HepG2 (cell line): Measurements from ENCODE around the gene KIF7. TPM values are rescaled to one million over a fixed set of nuclear protein-coding genes. Genes with fewer than 3 reads are reported as not detected.
A peak's percentile ranks its signal among the peaks of the same experiment; 100 is the strongest.

ENCODE experiments used
- ATAC-seq: fragments of 200-7000 bp; cut with Tn5 transposase; 3 replicates; pipeline ENCODE4 v1.9.1; 2020; ENCODE audit warnings: mild to moderate bottlenecking, moderate library complexity
- BruUV-seq: library from RNA; stranded (reverse); fragments of 400-500 nt; replicated peaks from 2 replicates; lab custom pipeline; 2021; lab: Mats Ljungman, UMichigan
- CTCF ChIA-PET: fragments of 300-600 bp; formaldehyde crosslinking; extraction: SDS; loops from one replicate; lab custom pipeline; 2021; ENCODE audit warnings: low total read pairs, inconsistent platforms, low intra/inter-chr PET ratio; lab: Yijun Ruan, JAX
- POLR2A ChIA-PET: fragments of 350-600 bp; sonication (Branson Sonifier 250); formaldehyde crosslinking; loops from one replicate; lab custom pipeline; 2020; ENCODE audit warnings: antibody characterized with exemption, inconsistent platforms; lab: Yijun Ruan, JAX
- DNase-seq: peaks from one replicate; pipeline ENCODE4 v3.0.0-alpha.2; 2015; ENCODE audit warnings: low spot score
- FAIRE-seq: peaks from 3 replicates; lab custom pipeline; 2011; peaks lifted over from hg19 to GRCh38; lab: Jason Lieb, UNC
- H2AFZ ChIP-seq: one replicate; pipeline ENCODE4 v1.6.1; 2011; ENCODE audit warnings: low read length, inconsistent platforms
- H3K27ac ChIP-seq: fragments of 300-600 bp; 3 replicates; pipeline ENCODE4 v1.8.0; 2011; ENCODE audit warnings: mixed run types, mild to moderate bottlenecking, mixed read lengths, low read length, inconsistent platforms; ENCODE audit not compliant: insufficient read depth; ENCODE audit errors: extremely low read length
- H3K27me3 ChIP-seq, 2 experiments: fragments of 200-600 bp in 1 of 2; 2 replicates in 1 of 2; 3 replicates in 1 of 2; pipeline versions ENCODE4 v1.6.0 to v1.8.0; 2011; ENCODE audit warnings: low read length in 2 of 2, mild to moderate bottlenecking in 2 of 2, moderate library complexity in 2 of 2, inconsistent platforms in 1 of 2; ENCODE audit not compliant: insufficient read depth in 2 of 2, control insufficient read depth in 1 of 2
- H3K36me3 ChIP-seq, 2 experiments: fragments of 200-600 bp in 1 of 2; replicated peaks in 1 of 2; 2 replicates in 1 of 2; 3 replicates in 1 of 2; pipeline versions ENCODE4 v1.5.1 to v1.8.0; 2011; ENCODE audit warnings: low read length in 2 of 2, inconsistent platforms in 1 of 2; ENCODE audit not compliant: insufficient read depth in 2 of 2, control insufficient read depth in 1 of 2
- H3K4me1 ChIP-seq: 2 replicates; pipeline ENCODE4 v1.5.1; 2012; ENCODE audit warnings: low read length, inconsistent platforms; ENCODE audit not compliant: insufficient read depth
- H3K4me2 ChIP-seq: 2 replicates; pipeline ENCODE4 v1.6.0; 2011; ENCODE audit warnings: low read depth, low read length, inconsistent platforms
- H3K4me3 ChIP-seq, 3 experiments: fragments of 200-600 bp in 1 of 3; sonication (generic), shearing (Covaris generic) in 1 of 3; replicated peaks in 1 of 3; 2 replicates each; pipeline ENCODE4 v1.5.1; 2011 to 2016; ENCODE audit warnings: low read length in 3 of 3, inconsistent platforms in 2 of 3, low read depth in 2 of 3, mild to moderate bottlenecking in 2 of 3, control low read depth in 1 of 3, mixed read lengths in 1 of 3; ENCODE audit not compliant: insufficient read depth in 1 of 3
- H3K79me2 ChIP-seq: one replicate; pipeline ENCODE4 v1.6.1; 2011; ENCODE audit warnings: low read length, inconsistent platforms; ENCODE audit not compliant: insufficient read depth
- H3K9ac ChIP-seq: 2 replicates; pipeline ENCODE4 v1.6.0; 2011; ENCODE audit warnings: mild to moderate bottlenecking, low read depth, low read length, inconsistent platforms; ENCODE audit not compliant: insufficient read depth
- H3K9me3 ChIP-seq: 2 replicates; pipeline ENCODE4 v1.5.1; 2012; ENCODE audit warnings: mild to moderate bottlenecking, low read length
- H4K20me1 ChIP-seq: 2 replicates; pipeline ENCODE4 v1.6.0; 2011; ENCODE audit warnings: inconsistent platforms, mild to moderate bottlenecking, low read length, moderate library complexity; ENCODE audit not compliant: insufficient read depth
- AGO2 ChIP-seq: fragments of 200-400 bp; formaldehyde crosslinking; optimal IDR thresholded peaks from 2 replicates; pipeline ENCODE3; 2017; ENCODE audit warnings: mild to moderate bottlenecking, low read depth, low read length, moderate library complexity
- CENPX ChIP-seq: sonication (generic); formaldehyde crosslinking; IDR thresholded peaks from 2 replicates; pipeline ENCODE4 v1.9.0; 2021; ENCODE audit warnings: mild to moderate bottlenecking, missing genetic modification reagents, moderate library complexity
- GABPA ChIP-seq, 2 experiments: IDR thresholded peaks; 2 replicates each; pipeline ENCODE4 v1.6.1; 2011 to 2016; ENCODE audit warnings: low read depth in 2 of 2, low read length in 1 of 2, missing biosample characterization in 1 of 2, missing genetic modification characterization in 1 of 2
- POLR2A ChIP-seq, 2 experiments: IDR thresholded peaks; 2 replicates each; pipeline ENCODE4 v1.6.1; 2011; ENCODE audit warnings: low read depth in 2 of 2, low read length in 2 of 2, mild to moderate bottlenecking in 1 of 2, moderate library complexity in 1 of 2; ENCODE audit not compliant: insufficient read depth in 1 of 2
- TAF15 ChIP-seq: fragments of 200-400 bp; formaldehyde crosslinking; IDR thresholded peaks from one replicate; pipeline ENCODE4 v1.6.1; 2018; ENCODE audit warnings: mild to moderate bottlenecking, low read depth, low read length; ENCODE audit not compliant: poor library complexity, severe bottlenecking
- ZBTB38 ChIP-seq: sonication (generic); formaldehyde crosslinking; IDR thresholded peaks from 2 replicates; pipeline ENCODE4 v1.5.1; 2020; ENCODE audit warnings: mild to moderate bottlenecking, missing genetic modification reagents
- ZC3H13 ChIP-seq: sonication (generic); formaldehyde crosslinking; IDR thresholded peaks from 2 replicates; pipeline ENCODE4 v1.8.1; 2023; ENCODE audit warnings: mild to moderate bottlenecking, missing genetic modification reagents, moderate library complexity
- WGBS: methylation state at CpG from one replicate; pipeline ENCODE4 v1.1.6; 2017; ENCODE audit warnings: low lambda C conversion rate; 5-methylcytosine and 5-hydroxymethylcytosine counted together
- in situ Hi-C: cut with HindIII; loops from 2 replicates; pipeline ENCODE4 v1.10.0; 2017; ENCODE audit warnings: low pct_unique_long_range_greater_than_20kb; ENCODE audit not compliant: extremely low pct_ligation_motif_present
- intact Hi-C: fragments of 100-400 bp; cut with micrococcal nuclease; formaldehyde crosslinking; loops from one replicate; pipeline ENCODE4 v1.10.0; 2022; ENCODE audit not compliant: unreplicated experiment
- polyA plus RNA-seq, 8 experiments: library from polyadenylated mRNA; depleted of rRNA in 3 of 8; stranded (reverse) in 7 of 8; unstranded in 1 of 8; fragments of >200 nt; fragmentation: Illumina TruSeq in 4 of 8; extraction: Trizol in 4 of 8; gene quantifications; 2 replicates each; pipeline versions ENCODE4 v1.2.1 to v1.2.3, GENCODE V29; 2011 to 2016; ENCODE audit warnings: low read depth in 4 of 8, missing spikeins in 1 of 8, mixed read lengths in 1 of 8; ENCODE audit not compliant: insufficient read depth in 1 of 8
- total RNA-seq, 5 experiments: library from RNA; depleted of rRNA; stranded (reverse); fragments of >200 nt; fragmentation: Illumina TruSeq; extraction: Trizol; gene quantifications; 2 replicates each; pipeline ENCODE4 v1.2.3, GENCODE V29; 2016; ENCODE audit warnings: low read depth in 1 of 5
- TF ChIP-seq, protein P1 (sequence below): sonication (generic); formaldehyde crosslinking; IDR thresholded peaks from 2 replicates; pipeline ENCODE4 v1.9.0; 2022; ENCODE audit warnings: missing genetic modification reagents, mild to moderate bottlenecking, borderline replicate concordance
- TF ChIP-seq, protein P2 (sequence below): IDR thresholded peaks from 2 replicates; pipeline ENCODE4 v1.6.1; 2016; ENCODE audit warnings: low read depth, missing genetic modification reagents, missing compliant biosample characterization
- TF ChIP-seq, protein P3 (sequence below): sonication (generic); formaldehyde crosslinking; conservative IDR thresholded peaks from 2 replicates; pipeline ENCODE4 v1.4.0; 2020; ENCODE audit warnings: missing genetic modification reagents

The KIF7 gene
- total and polyA plus RNA-seq, 2 of the 13 experiments (the other 11 are each of a cell fraction or from before 2014, with no cell fraction given): 1.5 to 6.2 TPM

DNA sequence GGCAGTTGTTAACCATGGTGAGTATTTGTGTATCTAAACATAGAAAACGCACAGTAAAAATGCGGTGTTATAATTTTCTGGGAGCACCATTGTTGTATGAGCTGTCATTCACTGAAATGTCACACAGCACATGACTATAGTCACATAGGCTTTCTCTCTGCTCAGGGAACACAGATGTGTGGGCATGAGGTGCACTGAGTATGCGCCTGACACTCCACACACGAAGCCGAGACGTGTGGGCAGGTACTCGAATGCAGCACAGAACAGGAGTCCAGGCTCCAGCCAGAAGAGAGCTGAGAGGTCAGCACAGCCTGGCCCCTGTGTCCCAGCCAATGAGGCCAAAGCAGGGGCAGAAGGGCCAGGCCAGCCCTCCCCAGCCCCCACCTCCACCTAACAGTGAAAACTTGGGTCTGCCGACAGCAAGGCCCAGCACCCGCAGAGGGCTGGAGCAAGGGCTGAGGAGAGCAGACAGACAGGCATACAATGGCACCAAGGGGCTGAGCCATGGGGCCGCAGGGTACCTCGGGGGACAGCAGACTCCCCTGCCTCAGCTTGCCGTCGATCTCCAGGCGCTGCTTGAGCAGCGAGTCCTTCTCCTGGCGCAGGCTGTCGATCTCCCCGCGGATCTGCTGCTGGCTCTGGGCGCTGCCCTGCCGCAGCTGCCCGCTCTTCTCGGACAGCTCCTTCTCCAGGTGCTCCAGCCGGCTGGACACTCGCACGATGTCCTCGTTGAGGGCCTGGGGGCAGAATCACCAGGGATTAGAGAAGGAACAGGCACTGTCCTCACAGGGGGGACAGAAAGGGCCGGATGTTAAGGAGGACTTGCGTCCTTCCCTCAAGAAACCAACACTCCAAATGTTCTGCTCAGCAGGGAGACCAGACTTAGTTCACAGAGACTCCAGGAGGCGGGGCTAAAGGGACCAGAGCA lies 24.0 kb downstream of the KIF7 start:
- peak; percentile 19 for ATAC-seq
- no peak overlapping the region for H2AFZ ChIP-seq
- H4K20me1 ChIP-seq: no peaks in the 10 kb centered on the region
- intact Hi-C loops (no loop called here), in situ Hi-C loops (no loop called here)
- peaks cover 31 to 61% of the 10 kb centered on the region in 2 experiments for H3K36me3 ChIP-seq
- no peak overlapping the region for H3K9ac ChIP-seq
- no peak overlapping the region for H3K4me3 ChIP-seq
- H3K4me1 ChIP-seq: no peaks in the 10 kb centered on the region
- CTCF ChIA-PET: no interaction called here
- no TSS peak for BruUV-seq
- H3K27ac ChIP-seq: no peak overlapping the region
- no peak overlapping the region for H3K4me2 ChIP-seq
- no peaks in the 10 kb centered on the region for H3K79me2 ChIP-seq
- no peak for FAIRE-seq
- 0 out of 2 replicates have a peak, but pooled peaks have one; percentile 24 for TF ChIP-seq ZBTB38 (CRISPR knock-in tag)
- TF ChIP-seq GABPA (IDR thresholded peaks at IDR 0.05; ENCODE audit: low read depth, low read length): no peak
- no peak for TF ChIP-seq GABPA (CRISPR knock-in tag; IDR thresholded peaks at IDR 0.05; ENCODE audit: low read depth)
- TF ChIP-seq TAF15: peak; percentile 72
- TF ChIP-seq, protein P1, sequence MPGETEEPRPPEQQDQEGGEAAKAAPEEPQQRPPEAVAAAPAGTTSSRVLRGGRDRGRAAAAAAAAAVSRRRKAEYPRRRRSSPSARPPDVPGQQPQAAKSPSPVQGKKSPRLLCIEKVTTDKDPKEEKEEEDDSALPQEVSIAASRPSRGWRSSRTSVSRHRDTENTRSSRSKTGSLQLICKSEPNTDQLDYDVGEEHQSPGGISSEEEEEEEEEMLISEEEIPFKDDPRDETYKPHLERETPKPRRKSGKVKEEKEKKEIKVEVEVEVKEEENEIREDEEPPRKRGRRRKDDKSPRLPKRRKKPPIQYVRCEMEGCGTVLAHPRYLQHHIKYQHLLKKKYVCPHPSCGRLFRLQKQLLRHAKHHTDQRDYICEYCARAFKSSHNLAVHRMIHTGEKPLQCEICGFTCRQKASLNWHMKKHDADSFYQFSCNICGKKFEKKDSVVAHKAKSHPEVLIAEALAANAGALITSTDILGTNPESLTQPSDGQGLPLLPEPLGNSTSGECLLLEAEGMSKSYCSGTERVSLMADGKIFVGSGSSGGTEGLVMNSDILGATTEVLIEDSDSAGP (CRISPR knock-in tag): 0 out of 2 replicates have a peak, but pooled peaks have one; percentile 31
- TF ChIP-seq ZC3H13: peak; percentile 56; the same call in 1 of the 2 replicates
- TF ChIP-seq, protein P2, sequence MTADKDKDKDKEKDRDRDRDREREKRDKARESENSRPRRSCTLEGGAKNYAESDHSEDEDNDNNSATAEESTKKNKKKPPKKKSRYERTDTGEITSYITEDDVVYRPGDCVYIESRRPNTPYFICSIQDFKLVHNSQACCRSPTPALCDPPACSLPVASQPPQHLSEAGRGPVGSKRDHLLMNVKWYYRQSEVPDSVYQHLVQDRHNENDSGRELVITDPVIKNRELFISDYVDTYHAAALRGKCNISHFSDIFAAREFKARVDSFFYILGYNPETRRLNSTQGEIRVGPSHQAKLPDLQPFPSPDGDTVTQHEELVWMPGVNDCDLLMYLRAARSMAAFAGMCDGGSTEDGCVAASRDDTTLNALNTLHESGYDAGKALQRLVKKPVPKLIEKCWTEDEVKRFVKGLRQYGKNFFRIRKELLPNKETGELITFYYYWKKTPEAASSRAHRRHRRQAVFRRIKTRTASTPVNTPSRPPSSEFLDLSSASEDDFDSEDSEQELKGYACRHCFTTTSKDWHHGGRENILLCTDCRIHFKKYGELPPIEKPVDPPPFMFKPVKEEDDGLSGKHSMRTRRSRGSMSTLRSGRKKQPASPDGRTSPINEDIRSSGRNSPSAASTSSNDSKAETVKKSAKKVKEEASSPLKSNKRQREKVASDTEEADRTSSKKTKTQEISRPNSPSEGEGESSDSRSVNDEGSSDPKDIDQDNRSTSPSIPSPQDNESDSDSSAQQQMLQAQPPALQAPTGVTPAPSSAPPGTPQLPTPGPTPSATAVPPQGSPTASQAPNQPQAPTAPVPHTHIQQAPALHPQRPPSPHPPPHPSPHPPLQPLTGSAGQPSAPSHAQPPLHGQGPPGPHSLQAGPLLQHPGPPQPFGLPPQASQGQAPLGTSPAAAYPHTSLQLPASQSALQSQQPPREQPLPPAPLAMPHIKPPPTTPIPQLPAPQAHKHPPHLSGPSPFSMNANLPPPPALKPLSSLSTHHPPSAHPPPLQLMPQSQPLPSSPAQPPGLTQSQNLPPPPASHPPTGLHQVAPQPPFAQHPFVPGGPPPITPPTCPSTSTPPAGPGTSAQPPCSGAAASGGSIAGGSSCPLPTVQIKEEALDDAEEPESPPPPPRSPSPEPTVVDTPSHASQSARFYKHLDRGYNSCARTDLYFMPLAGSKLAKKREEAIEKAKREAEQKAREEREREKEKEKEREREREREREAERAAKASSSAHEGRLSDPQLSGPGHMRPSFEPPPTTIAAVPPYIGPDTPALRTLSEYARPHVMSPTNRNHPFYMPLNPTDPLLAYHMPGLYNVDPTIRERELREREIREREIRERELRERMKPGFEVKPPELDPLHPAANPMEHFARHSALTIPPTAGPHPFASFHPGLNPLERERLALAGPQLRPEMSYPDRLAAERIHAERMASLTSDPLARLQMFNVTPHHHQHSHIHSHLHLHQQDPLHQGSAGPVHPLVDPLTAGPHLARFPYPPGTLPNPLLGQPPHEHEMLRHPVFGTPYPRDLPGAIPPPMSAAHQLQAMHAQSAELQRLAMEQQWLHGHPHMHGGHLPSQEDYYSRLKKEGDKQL (CRISPR knock-in tag): no peak
- peak in 1 of 2 experiments; percentile 33; a peak in 1 of 4 replicates for TF ChIP-seq POLR2A (IDR thresholded peaks at IDR 0.05; ENCODE audit: insufficient read depth in 1 of 2, low read depth in 2 of 2, low read length in 2 of 2)
- TF ChIP-seq, protein P3, sequence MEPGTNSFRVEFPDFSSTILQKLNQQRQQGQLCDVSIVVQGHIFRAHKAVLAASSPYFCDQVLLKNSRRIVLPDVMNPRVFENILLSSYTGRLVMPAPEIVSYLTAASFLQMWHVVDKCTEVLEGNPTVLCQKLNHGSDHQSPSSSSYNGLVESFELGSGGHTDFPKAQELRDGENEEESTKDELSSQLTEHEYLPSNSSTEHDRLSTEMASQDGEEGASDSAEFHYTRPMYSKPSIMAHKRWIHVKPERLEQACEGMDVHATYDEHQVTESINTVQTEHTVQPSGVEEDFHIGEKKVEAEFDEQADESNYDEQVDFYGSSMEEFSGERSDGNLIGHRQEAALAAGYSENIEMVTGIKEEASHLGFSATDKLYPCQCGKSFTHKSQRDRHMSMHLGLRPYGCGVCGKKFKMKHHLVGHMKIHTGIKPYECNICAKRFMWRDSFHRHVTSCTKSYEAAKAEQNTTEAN (CRISPR knock-in tag): no peak
- no peak for TF ChIP-seq CENPX (CRISPR knock-in tag)
- peak; percentile 41 for TF ChIP-seq AGO2
- 96% methylated on average over 22 of the region's 30 CpGs for whole genome bisulfite sequencing
- H3K27me3 ChIP-seq: no peaks in the 10 kb centered on the region
- no peak for DNase-seq
- POLR2A ChIA-PET: no interaction called here
- no peaks in the 10 kb centered on the region for H3K9me3 ChIP-seq
